Measurements from ENCODE around the gene ZEB2. TPM values are rescaled to one million over a fixed set of nuclear protein-coding genes. Genes with fewer than 3 reads are reported as not detected.
A peak's percentile ranks its signal among the peaks of the same experiment; 100 is the strongest.

Gene ZEB2
- total and polyA plus RNA-seq, 10 of the 15 experiments (the other 5 are each of a cell fraction or from before 2014, with no cell fraction given), result 0.14 to 3.2 (median 0.84) TPM

DNA sequence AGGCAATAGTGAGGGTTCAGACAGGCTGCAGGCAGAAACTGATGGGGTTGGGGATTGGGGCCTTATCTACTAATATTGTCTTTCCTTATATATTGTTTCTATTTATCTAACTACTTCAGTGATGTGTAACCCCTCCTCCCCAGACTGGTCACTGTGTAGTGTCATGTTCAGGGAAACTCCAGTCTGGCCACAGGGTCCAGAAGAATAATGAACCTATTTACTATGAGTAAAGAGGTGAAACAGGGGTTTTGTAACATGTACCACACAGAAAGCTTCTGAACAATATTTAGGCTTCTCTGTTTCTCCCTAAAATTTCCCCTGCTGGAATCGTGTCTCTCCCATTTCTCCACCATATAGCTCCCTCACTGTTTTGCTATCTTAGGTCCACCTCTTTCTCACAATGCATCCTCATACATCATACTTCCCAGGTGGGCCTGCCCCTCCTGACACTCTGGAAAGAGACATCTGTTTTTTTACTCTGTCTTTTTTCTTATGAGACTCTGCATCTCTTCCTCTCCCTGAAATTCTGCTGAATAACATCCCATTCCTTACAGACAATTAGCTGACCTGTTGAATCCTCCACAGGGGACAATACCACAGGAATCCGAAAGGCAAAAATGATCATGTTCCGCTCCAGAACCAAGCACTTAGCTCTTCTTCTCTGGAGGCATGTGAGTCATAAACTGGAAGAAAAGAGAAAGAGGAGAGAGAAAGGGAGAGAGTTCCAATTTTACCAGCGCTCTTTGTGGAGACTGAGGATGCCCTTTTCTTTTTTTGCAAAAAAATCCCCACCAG, 154.8 kb downstream of the ZEB2 start (continued):
- TF ChIP-seq, protein P1, sequence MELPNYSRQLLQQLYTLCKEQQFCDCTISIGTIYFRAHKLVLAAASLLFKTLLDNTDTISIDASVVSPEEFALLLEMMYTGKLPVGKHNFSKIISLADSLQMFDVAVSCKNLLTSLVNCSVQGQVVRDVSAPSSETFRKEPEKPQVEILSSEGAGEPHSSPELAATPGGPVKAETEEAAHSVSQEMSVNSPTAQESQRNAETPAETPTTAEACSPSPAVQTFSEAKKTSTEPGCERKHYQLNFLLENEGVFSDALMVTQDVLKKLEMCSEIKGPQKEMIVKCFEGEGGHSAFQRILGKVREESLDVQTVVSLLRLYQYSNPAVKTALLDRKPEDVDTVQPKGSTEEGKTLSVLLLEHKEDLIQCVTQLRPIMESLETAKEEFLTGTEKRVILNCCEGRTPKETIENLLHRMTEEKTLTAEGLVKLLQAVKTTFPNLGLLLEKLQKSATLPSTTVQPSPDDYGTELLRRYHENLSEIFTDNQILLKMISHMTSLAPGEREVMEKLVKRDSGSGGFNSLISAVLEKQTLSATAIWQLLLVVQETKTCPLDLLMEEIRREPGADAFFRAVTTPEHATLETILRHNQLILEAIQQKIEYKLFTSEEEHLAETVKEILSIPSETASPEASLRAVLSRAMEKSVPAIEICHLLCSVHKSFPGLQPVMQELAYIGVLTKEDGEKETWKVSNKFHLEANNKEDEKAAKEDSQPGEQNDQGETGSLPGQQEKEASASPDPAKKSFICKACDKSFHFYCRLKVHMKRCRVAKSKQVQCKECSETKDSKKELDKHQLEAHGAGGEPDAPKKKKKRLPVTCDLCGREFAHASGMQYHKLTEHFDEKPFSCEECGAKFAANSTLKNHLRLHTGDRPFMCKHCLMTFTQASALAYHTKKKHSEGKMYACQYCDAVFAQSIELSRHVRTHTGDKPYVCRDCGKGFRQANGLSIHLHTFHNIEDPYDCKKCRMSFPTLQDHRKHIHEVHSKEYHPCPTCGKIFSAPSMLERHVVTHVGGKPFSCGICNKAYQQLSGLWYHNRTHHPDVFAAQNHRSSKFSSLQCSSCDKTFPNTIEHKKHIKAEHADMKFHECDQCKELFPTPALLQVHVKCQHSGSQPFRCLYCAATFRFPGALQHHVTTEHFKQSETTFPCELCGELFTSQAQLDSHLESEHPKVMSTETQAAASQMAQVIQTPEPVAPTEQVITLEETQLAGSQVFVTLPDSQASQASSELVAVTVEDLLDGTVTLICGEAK (IDR thresholded peaks at IDR 0.05; ENCODE audit: borderline replicate concordance), result no peak
- TF ChIP-seq ZNF384 (IDR thresholded peaks at IDR 0.05; ENCODE audit: borderline replicate concordance, low read depth, low read length) (no peak), POLR2AphosphoS5 (IDR thresholded peaks at IDR 0.05; ENCODE audit: low read length) (no peak), FOXM1 (IDR thresholded peaks at IDR 0.05; ENCODE audit: low read depth, low read length) (peak; percentile 57; the same call in 1 of the 2 replicates), RAD21 (IDR thresholded peaks at IDR 0.05; ENCODE audit: insufficient read depth, low read depth, low read length) (no peak), BRCA1 (IDR thresholded peaks at IDR 0.05; ENCODE audit: low read depth, low read length) (no peak), KAT2A (conservative IDR thresholded peaks at IDR 0.05; ENCODE audit: control insufficient read depth, low read depth, low read length) (no peak), KDM1A (IDR thresholded peaks at IDR 0.05; ENCODE audit: borderline replicate concordance) (no peak), TBL1XR1 (IDR thresholded peaks at IDR 0.05; ENCODE audit: low read depth, low read length) (no peak), EGR1 (IDR thresholded peaks at IDR 0.05; ENCODE audit: borderline replicate concordance in 1 of 2, low read depth in 2 of 2, low read length in 2 of 2) (no peak), ZNF274 (IDR thresholded peaks at IDR 0.05; ENCODE audit: insufficient read depth, insufficient read length) (no peak), ZNF217 (IDR thresholded peaks at IDR 0.05) (no peak), DPF2 (IDR thresholded peaks at IDR 0.05) (peak; percentile 59; the same call in 1 of the 2 replicates), EP300 (IDR thresholded peaks at IDR 0.05; ENCODE audit: borderline replicate concordance in 1 of 2, control insufficient read depth in 1 of 2, low read depth in 2 of 2, low read length in 2 of 2) (peak; percentile 55 to 79; a peak in 3 of 4 replicates), CBFB (IDR thresholded peaks at IDR 0.05; ENCODE audit: low read depth) (no peak)
- TF ChIP-seq, protein P2, sequence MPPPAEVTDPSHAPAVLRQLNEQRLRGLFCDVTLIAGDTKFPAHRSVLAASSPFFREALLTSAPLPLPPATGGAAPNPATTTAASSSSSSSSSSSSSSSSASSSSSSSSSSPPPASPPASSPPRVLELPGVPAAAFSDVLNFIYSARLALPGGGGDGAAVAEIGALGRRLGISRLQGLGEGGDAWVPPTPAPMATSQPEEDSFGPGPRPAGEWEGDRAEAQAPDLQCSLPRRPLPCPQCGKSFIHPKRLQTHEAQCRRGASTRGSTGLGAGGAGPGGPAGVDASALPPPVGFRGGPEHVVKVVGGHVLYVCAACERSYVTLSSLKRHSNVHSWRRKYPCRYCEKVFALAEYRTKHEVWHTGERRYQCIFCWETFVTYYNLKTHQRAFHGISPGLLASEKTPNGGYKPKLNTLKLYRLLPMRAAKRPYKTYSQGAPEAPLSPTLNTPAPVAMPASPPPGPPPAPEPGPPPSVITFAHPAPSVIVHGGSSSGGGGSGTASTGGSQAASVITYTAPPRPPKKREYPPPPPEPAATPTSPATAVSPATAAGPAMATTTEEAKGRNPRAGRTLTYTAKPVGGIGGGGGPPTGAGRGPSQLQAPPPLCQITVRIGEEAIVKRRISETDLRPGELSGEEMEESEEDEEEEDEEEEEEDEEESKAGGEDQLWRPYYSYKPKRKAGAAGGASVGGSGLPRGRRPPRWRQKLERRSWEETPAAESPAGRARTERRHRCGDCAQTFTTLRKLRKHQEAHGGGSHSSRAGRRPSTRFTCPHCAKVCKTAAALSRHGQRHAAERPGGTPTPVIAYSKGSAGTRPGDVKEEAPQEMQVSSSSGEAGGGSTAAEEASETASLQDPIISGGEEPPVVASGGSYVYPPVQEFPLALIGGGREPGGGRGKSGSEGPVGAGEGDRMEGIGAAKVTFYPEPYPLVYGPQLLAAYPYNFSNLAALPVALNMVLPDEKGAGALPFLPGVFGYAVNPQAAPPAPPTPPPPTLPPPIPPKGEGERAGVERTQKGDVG (CRISPR knock-in tag; IDR thresholded peaks at IDR 0.05), result no peak
- TF ChIP-seq, protein P3, sequence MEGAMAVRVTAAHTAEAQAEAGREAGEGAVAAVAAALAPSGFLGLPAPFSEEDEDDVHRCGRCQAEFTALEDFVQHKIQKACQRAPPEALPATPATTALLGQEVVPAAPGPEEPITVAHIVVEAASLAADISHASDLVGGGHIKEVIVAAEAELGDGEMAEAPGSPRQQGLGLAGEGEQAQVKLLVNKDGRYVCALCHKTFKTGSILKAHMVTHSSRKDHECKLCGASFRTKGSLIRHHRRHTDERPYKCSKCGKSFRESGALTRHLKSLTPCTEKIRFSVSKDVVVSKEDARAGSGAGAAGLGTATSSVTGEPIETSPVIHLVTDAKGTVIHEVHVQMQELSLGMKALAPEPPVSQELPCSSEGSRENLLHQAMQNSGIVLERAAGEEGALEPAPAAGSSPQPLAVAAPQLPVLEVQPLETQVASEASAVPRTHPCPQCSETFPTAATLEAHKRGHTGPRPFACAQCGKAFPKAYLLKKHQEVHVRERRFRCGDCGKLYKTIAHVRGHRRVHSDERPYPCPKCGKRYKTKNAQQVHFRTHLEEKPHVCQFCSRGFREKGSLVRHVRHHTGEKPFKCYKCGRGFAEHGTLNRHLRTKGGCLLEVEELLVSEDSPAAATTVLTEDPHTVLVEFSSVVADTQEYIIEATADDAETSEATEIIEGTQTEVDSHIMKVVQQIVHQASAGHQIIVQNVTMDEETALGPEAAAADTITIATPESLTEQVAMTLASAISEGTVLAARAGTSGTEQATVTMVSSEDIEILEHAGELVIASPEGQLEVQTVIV (IDR thresholded peaks at IDR 0.05; ENCODE audit: borderline replicate concordance, partially characterized antibody), result no peak
- TF ChIP-seq, protein P4, sequence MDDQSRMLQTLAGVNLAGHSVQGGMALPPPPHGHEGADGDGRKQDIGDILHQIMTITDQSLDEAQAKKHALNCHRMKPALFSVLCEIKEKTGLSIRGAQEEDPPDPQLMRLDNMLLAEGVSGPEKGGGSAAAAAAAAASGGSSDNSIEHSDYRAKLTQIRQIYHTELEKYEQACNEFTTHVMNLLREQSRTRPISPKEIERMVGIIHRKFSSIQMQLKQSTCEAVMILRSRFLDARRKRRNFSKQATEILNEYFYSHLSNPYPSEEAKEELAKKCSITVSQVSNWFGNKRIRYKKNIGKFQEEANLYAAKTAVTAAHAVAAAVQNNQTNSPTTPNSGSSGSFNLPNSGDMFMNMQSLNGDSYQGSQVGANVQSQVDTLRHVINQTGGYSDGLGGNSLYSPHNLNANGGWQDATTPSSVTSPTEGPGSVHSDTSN (IDR thresholded peaks at IDR 0.05; ENCODE audit: insufficient replicate concordance, low read depth, low read length), result no peak

Data from GM12878 (cell line).